HG02610 (cell line): ENCODE results near the gene TATDN3.
"Not testable (repeated sequence)": the region's sequence is repeated elsewhere in the genome, so short reads cannot be mapped to it uniquely, and the experiment has no call there.

Experiments
- ATAC-seq: cut with Tn5 transposase; IDR thresholded peaks from one replicate; pipeline ENCODE4 v1.9.1; 2021; ENCODE audit warnings: mild to moderate bottlenecking, moderate library complexity; ENCODE audit not compliant: unreplicated experiment

TATDN3 gene

GRCh38 chr1:212791676-212792395 lies at the start of gene TATDN3, which contains the start of gene NSL1:
Gene TATDN3, plus strand, starts transcription at chr1:212791894. Its CDS starts 28 bp downstream, at chr1:212791922.
Gene NSL1, minus strand, starts transcription at chr1:212791777. Its CDS starts 14 bp downstream, at chr1:212791763.
- peak; percentile 62 for ATAC-seq

- ATAC-seq: no peak
These were observed 47.7 kb upstream of the TATDN3 start for GRCh38 chr1:212743901-212744475.

GRCh38 chr1:212745303-212745702 lies 46.4 kb upstream of the TATDN3 start:
- no peak for ATAC-seq

- no peak for ATAC-seq
These were observed 45.1 kb upstream of the TATDN3 start for GRCh38 chr1:212746546-212746945.

- ATAC-seq: peak; percentile 58
These were observed 41.7 kb upstream of the TATDN3 start for GRCh38 chr1:212749821-212750535.

GRCh38 chr1:212752252-212752933 lies 39.3 kb upstream of the TATDN3 start:
- ATAC-seq: no peak

- ATAC-seq: no peak
These were observed 38.7 kb upstream of the TATDN3 start for GRCh38 chr1:212752934-212753497.

GRCh38 chr1:212753749-212754148 lies 37.9 kb upstream of the TATDN3 start:
- no peak for ATAC-seq

- ATAC-seq: peak; percentile 32
These were observed 37.5 kb upstream of the TATDN3 start for GRCh38 chr1:212754193-212754592.

GRCh38 chr1:212754680-212755079 lies 37.0 kb upstream of the TATDN3 start:
- ATAC-seq: no peak

- no peak for ATAC-seq
These were observed 32.0 kb upstream of the TATDN3 start for GRCh38 chr1:212759683-212760082.

GRCh38 chr1:212760126-212760823 lies 31.4 kb upstream of the TATDN3 start:
- ATAC-seq: peak; percentile 63

GRCh38 chr1:212762234-212762633 lies 29.5 kb upstream of the TATDN3 start:
- no peak for ATAC-seq

GRCh38 chr1:212762839-212763238 lies 28.9 kb upstream of the TATDN3 start:
- no peak for ATAC-seq

GRCh38 chr1:212764718-212765281 lies 26.9 kb upstream of the TATDN3 start:
- not testable (repeated sequence) for ATAC-seq

- ATAC-seq: not testable (repeated sequence)
These were observed 24.9 kb upstream of the TATDN3 start for GRCh38 chr1:212766825-212767224.

GRCh38 chr1:212769459-212770167 lies 22.1 kb upstream of the TATDN3 start:
- ATAC-seq: peak; percentile 74

- no peak for ATAC-seq
These were observed 20.4 kb upstream of the TATDN3 start for GRCh38 chr1:212771341-212771740.

- ATAC-seq: no peak
These were observed 18.7 kb upstream of the TATDN3 start for GRCh38 chr1:212773011-212773410.
